ENCODE data around the gene ALPI. TPM values are rescaled to one million over a fixed set of nuclear protein-coding genes. Genes with fewer than 3 reads are reported as not detected.

Gene ALPI
- total and polyA plus RNA-seq, 9 of the 15 experiments (the other 6 are each of a cell fraction or from before 2014, with no cell fraction given), result not detected

- TF ChIP-seq, protein P1, sequence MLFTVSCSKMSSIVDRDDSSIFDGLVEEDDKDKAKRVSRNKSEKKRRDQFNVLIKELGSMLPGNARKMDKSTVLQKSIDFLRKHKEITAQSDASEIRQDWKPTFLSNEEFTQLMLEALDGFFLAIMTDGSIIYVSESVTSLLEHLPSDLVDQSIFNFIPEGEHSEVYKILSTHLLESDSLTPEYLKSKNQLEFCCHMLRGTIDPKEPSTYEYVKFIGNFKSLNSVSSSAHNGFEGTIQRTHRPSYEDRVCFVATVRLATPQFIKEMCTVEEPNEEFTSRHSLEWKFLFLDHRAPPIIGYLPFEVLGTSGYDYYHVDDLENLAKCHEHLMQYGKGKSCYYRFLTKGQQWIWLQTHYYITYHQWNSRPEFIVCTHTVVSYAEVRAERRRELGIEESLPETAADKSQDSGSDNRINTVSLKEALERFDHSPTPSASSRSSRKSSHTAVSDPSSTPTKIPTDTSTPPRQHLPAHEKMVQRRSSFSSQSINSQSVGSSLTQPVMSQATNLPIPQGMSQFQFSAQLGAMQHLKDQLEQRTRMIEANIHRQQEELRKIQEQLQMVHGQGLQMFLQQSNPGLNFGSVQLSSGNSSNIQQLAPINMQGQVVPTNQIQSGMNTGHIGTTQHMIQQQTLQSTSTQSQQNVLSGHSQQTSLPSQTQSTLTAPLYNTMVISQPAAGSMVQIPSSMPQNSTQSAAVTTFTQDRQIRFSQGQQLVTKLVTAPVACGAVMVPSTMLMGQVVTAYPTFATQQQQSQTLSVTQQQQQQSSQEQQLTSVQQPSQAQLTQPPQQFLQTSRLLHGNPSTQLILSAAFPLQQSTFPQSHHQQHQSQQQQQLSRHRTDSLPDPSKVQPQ (CRISPR knock-in tag; IDR thresholded peaks at IDR 0.05; ENCODE audit: borderline replicate concordance), result no peak
- no peak for TF ChIP-seq JUNB (CRISPR knock-in tag; conservative IDR thresholded peaks at IDR 0.05)
- no peak for TF ChIP-seq MBD1 (CRISPR knock-in tag; IDR thresholded peaks at IDR 0.05)
- TF ChIP-seq, protein P2, sequence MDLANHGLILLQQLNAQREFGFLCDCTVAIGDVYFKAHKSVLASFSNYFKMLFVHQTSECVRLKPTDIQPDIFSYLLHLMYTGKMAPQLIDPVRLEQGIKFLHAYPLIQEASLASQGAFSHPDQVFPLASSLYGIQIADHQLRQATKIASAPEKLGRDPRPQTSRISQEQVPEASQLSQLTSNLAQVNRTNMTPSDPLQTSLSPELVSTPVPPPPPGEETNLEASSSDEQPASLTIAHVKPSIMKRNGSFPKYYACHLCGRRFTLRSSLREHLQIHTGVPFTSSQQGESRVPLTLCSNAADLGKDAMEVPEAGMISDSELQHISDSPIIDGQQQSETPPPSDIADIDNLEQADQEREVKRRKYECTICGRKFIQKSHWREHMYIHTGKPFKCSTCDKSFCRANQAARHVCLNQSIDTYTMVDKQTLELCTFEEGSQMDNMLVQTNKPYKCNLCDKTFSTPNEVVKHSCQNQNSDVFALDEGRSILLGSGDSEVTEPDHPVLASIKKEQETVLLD (IDR thresholded peaks at IDR 0.05), result no peak
- no peak for TF ChIP-seq ZNF224 (CRISPR knock-in tag; IDR thresholded peaks at IDR 0.05)
Observed at GRCh38 chr2:232489516-232490220, 33.7 kb downstream of the ALPI start (continued).

Measured in K562 (cell line).